GM23248 (cell line): Measurements from ENCODE around the gene KCND1. TPM values are rescaled to one million over a fixed set of nuclear protein-coding genes. Genes with fewer than 3 reads are reported as not detected.

Experiments used
- DNase-seq: peaks from one replicate; pipeline ENCODE4 v3.0.0-alpha.2; 2015
- H2AFZ ChIP-seq: fragments of 200-600 bp; sonication (generic); 2 replicates; pipeline ENCODE4 v1.6.1; 2016; ENCODE audit warnings: antibody characterized with exemption
- H3F3A ChIP-seq: fragments of 200-600 bp; sonication (generic); 2 replicates; pipeline ENCODE4 v1.6.1; 2016; ENCODE audit warnings: mild to moderate bottlenecking, antibody characterized with exemption, mixed run types; ENCODE audit not compliant: insufficient read depth
- H3K27ac ChIP-seq: fragments of 200-600 bp; sonication (generic); 2 replicates; pipeline ENCODE4 v1.5.1; 2016; ENCODE audit warnings: mild to moderate bottlenecking
- H3K27me3 ChIP-seq: fragments of 200-600 bp; sonication (generic); replicated peaks from 2 replicates; pipeline ENCODE4 v1.6.1; 2016; ENCODE audit warnings: mild to moderate bottlenecking; ENCODE audit not compliant: insufficient read depth
- H3K36me3 ChIP-seq: fragments of 200-600 bp; sonication (generic); 2 replicates; pipeline ENCODE4 v1.6.1; 2016; ENCODE audit warnings: low read depth, mild to moderate bottlenecking
- H3K4me1 ChIP-seq: fragments of 200-600 bp; sonication (generic); 2 replicates; pipeline ENCODE4 v1.6.1; 2016; ENCODE audit warnings: mild to moderate bottlenecking; ENCODE audit not compliant: insufficient read depth
- H3K4me2 ChIP-seq: fragments of 200-600 bp; sonication (generic); one replicate; pipeline ENCODE4 v1.6.1; 2016; ENCODE audit warnings: mild to moderate bottlenecking; ENCODE audit not compliant: unreplicated experiment
- H3K4me3 ChIP-seq: fragments of 200-600 bp; sonication (generic); 2 replicates; pipeline ENCODE4 v1.5.1; 2016; ENCODE audit warnings: mild to moderate bottlenecking
- H3K79me2 ChIP-seq: fragments of 200-600 bp; sonication (generic); 2 replicates; pipeline ENCODE4 v1.6.1; 2016; ENCODE audit warnings: mild to moderate bottlenecking; ENCODE audit not compliant: insufficient read depth
- H3K9ac ChIP-seq: fragments of 200-600 bp; sonication (generic); 2 replicates; pipeline ENCODE4 v1.6.1; 2016; ENCODE audit warnings: mild to moderate bottlenecking
- H3K9me2 ChIP-seq: fragments of 200-600 bp; sonication (generic); 2 replicates; pipeline ENCODE4 v1.6.1; 2016; ENCODE audit warnings: mixed run types, mild to moderate bottlenecking, moderate library complexity; ENCODE audit not compliant: insufficient read depth
- H3K9me3 ChIP-seq: fragments of 200-600 bp; sonication (generic); one replicate; pipeline ENCODE4 v1.6.1; 2017; ENCODE audit warnings: low read depth
- H4K20me1 ChIP-seq: fragments of 200-600 bp; sonication (generic); 2 replicates; pipeline ENCODE4 v1.6.0; 2016; ENCODE audit not compliant: insufficient read depth
- EZH2 ChIP-seq: fragments of 200-600 bp; sonication (generic); IDR thresholded peaks from 2 replicates; pipeline ENCODE4 v1.6.1; 2018; ENCODE audit warnings: antibody characterized with exemption, mild to moderate bottlenecking; ENCODE audit not compliant: insufficient read depth, poor library complexity, severe bottlenecking
- EZH2phosphoT487 ChIP-seq: fragments of 200-600 bp; sonication (generic); IDR thresholded peaks from 2 replicates; pipeline ENCODE4 v1.6.1; 2018; ENCODE audit warnings: antibody characterized with exemption, moderate library complexity, mild to moderate bottlenecking, low read depth; ENCODE audit not compliant: insufficient read depth
- WGBS, 2 experiments: methylation state at CpG; one replicate each; pipeline ENCODE4 v1.1.6; 2015 to 2017; ENCODE audit warnings: low lambda C conversion rate in 2 of 2, low coverage in 1 of 2; ENCODE audit errors: missing lambda C conversion rate in 2 of 2; 5-methylcytosine and 5-hydroxymethylcytosine counted together
- in situ Hi-C: fragments of 300-500 bp; cut with MboI; formaldehyde crosslinking; loops from 2 replicates; pipeline ENCODE4 v1.15.0; 2020
- polyA plus RNA-seq: library from polyadenylated mRNA; unstranded; fragments of >200 nt; fragmentation: Nextera tagmentation; extraction: Ambion mirVana; gene quantifications from 2 replicates; pipeline ENCODE4 v1.2.1, GENCODE V29; 2016
- total RNA-seq: library from RNA; depleted of rRNA; stranded (reverse); fragments of >200 nt; shearing (Covaris generic); gene quantifications from 2 replicates; pipeline ENCODE4 v1.2.3, GENCODE V29; 2014

The KCND1 gene
- total and polyA plus RNA-seq, 2 experiments from 2014 or later: 0.65 to 0.69 TPM

- Histone ChIP-seq H3K27ac (no peak overlapping the region), H4K20me1 (no peaks in the 10 kb centered on the region), H3K4me2 (no peak overlapping the region), H3K4me1 (no peaks in the 10 kb centered on the region), H2AFZ (no peak overlapping the region), H3K79me2 (peaks cover 16% of the 10 kb centered on the region), H3K4me3 (no peak overlapping the region), H3K9me2 (no peaks in the 10 kb centered on the region), H3K36me3 (no peaks in the 10 kb centered on the region), H3F3A (no peaks in the 10 kb centered on the region), H3K27me3 (no peaks in the 10 kb centered on the region), H3K9me3 (no peaks in the 10 kb centered on the region), H3K9ac (no peak overlapping the region)
- TF ChIP-seq EZH2phosphoT487: no peak
- no peak for TF ChIP-seq EZH2
- in situ Hi-C loops: no loop called here
- no peak for DNase-seq
- 95 to 100% methylated on average over 4 of the region's 4 CpGs for WGBS, 2 experiments
These were observed 26.7 kb upstream of the KCND1 start for GRCh38 chrX:48998391-48998790.

- Histone ChIP-seq H2AFZ (no peak overlapping the region), H3K9ac (no peak overlapping the region), H3F3A (no peaks in the 10 kb centered on the region), H3K27ac (no peak overlapping the region), H3K4me1 (no peaks in the 10 kb centered on the region), H3K36me3 (no peaks in the 10 kb centered on the region), H4K20me1 (no peaks in the 10 kb centered on the region), H3K9me3 (no peaks in the 10 kb centered on the region), H3K27me3 (no peaks in the 10 kb centered on the region), H3K4me2 (no peak overlapping the region), H3K79me2 (peaks cover 16% of the 10 kb centered on the region), H3K4me3 (no peak overlapping the region), H3K9me2 (no peaks in the 10 kb centered on the region)
- in situ Hi-C loops: no loop called here
- no peak for TF ChIP-seq EZH2
- no peak for TF ChIP-seq EZH2phosphoT487
- no peak for DNase-seq
- 11 to 15% methylated on average over 1 of the region's 1 CpG for WGBS, 2 experiments
These were observed 26.2 kb upstream of the KCND1 start for GRCh38 chrX:48997865-48998264.

- Histone ChIP-seq H3K9ac (no peak overlapping the region), H4K20me1 (no peaks in the 10 kb centered on the region), H3K36me3 (no peaks in the 10 kb centered on the region), H3K4me3 (no peak overlapping the region), H3K4me2 (no peak overlapping the region), H3K27ac (no peak overlapping the region), H3K27me3 (no peaks in the 10 kb centered on the region), H3K9me2 (no peaks in the 10 kb centered on the region), H2AFZ (no peak overlapping the region), H3K79me2 (peaks cover 16% of the 10 kb centered on the region), H3K9me3 (no peaks in the 10 kb centered on the region), H3K4me1 (no peaks in the 10 kb centered on the region), H3F3A (no peaks in the 10 kb centered on the region)
- WGBS, 2 experiments: 100% methylated on average over 1 to 3 of the region's 3 CpGs
- no peak for TF ChIP-seq EZH2phosphoT487
- no peak for TF ChIP-seq EZH2
- in situ Hi-C loops: no loop called here
- DNase-seq: no peak
These were observed 25.8 kb upstream of the KCND1 start for GRCh38 chrX:48997455-48997854.

- no peak overlapping the region for H3K4me3 ChIP-seq
- no peak overlapping the region for H2AFZ ChIP-seq
- 56 to 88% methylated on average over 4 to 6 of the region's 6 CpGs for WGBS, 2 experiments
- no peaks in the 10 kb centered on the region for H3K9me2 ChIP-seq
- H3F3A ChIP-seq: no peaks in the 10 kb centered on the region
- H3K9me3 ChIP-seq: no peaks in the 10 kb centered on the region
- no peak overlapping the region for H3K4me2 ChIP-seq
- in situ Hi-C loops: no loop called here
- H3K27ac ChIP-seq: no peak overlapping the region
- no peak overlapping the region for H3K9ac ChIP-seq
- H3K27me3 ChIP-seq: no peaks in the 10 kb centered on the region
- H3K4me1 ChIP-seq: no peaks in the 10 kb centered on the region
- TF ChIP-seq EZH2phosphoT487: no peak
- no peak for TF ChIP-seq EZH2
- no peaks in the 10 kb centered on the region for H3K36me3 ChIP-seq
- no peak for DNase-seq
- H3K79me2 ChIP-seq: peaks cover 15% of the 10 kb centered on the region
- no peaks in the 10 kb centered on the region for H4K20me1 ChIP-seq
These were observed 25.3 kb upstream of the KCND1 start for GRCh38 chrX:48996969-48997368.

GRCh38 chrX:48992341-48992740 is 20.7 kb upstream of the KCND1 start:
- in situ Hi-C loops: no loop called here
- no peaks in the 10 kb centered on the region for H3F3A ChIP-seq
- DNase-seq: no peak

More at GRCh38 chrX:48992341-48992740, 20.7 kb upstream of the KCND1 start:
- no peaks in the 10 kb centered on the region for H3K4me1 ChIP-seq
- H3K9me3 ChIP-seq: no peaks in the 10 kb centered on the region
- H3K4me3 ChIP-seq: no peak overlapping the region
- H3K4me2 ChIP-seq: no peak overlapping the region
- H3K27ac ChIP-seq: no peak overlapping the region
- TF ChIP-seq EZH2phosphoT487: no peak
- no peak for TF ChIP-seq EZH2
- no peak overlapping the region for H3K9ac ChIP-seq
- no peak overlapping the region for H2AFZ ChIP-seq
- H3K79me2 ChIP-seq: no peaks in the 10 kb centered on the region
- no peaks in the 10 kb centered on the region for H3K36me3 ChIP-seq
- H3K27me3 ChIP-seq: no peaks in the 10 kb centered on the region
- no peaks in the 10 kb centered on the region for H3K9me2 ChIP-seq
- H4K20me1 ChIP-seq: no peaks in the 10 kb centered on the region
